ENCODE data around the gene REPS2.

Gene REPS2

DNA sequence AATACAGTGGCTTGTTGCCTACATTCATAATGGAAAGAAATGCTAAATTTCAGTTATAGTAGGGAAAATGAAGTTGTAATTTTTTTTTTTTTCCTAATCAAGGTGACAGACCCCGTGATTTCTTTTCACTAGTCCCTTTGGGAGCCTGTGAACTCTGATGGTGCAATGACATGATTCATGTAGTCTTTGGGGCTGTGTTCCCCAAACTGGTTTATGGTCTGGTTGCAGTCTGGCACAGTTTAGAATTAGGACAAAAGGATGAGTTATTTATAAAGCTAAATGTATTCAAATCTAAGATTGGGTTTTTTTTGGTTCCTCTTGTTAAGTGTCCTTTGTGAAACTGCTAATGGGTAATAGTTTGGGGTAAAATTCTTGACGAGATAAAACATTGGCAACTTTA is 66.0 kb downstream of the REPS2 start:
- H3K79me1 ChIP-seq (replicated peaks; ENCODE audit: low read length, poor library complexity, severe bottlenecking) = no peaks in the 10 kb centered on the region

GRCh38 chrX:17014216-17014615 is 67.8 kb downstream of the REPS2 start:
- Histone ChIP-seq H2AK5ac (ENCODE audit: low read length, severe bottlenecking) (no peak overlapping the region), H2BK120ac (ENCODE audit: low read depth, low read length) (no peak overlapping the region), H2BK15ac (ENCODE audit: low read depth, poor library complexity, severe bottlenecking) (no peak overlapping the region), H4K8ac (ENCODE audit: low read length) (no peak overlapping the region), H3K4ac (ENCODE audit: low read depth in 1 of 2, low read length in 2 of 2) (no peak overlapping the region), H3K4me1 (ENCODE audit: control insufficient read depth, insufficient read depth, low read depth, low read length) (no peaks in the 10 kb centered on the region), H3K23ac (ENCODE audit: low read length in 2 of 2) (no peak overlapping the region), H3K9ac (ENCODE audit: low read length) (no peak overlapping the region), H3K9me3 (ENCODE audit: control insufficient read depth, low read length) (no peaks in the 10 kb centered on the region), H2BK5ac (ENCODE audit: low read depth, low read length, poor library complexity, severe bottlenecking) (no peak overlapping the region), H2AFZ (ENCODE audit: low read depth, low read length) (no peak overlapping the region), H3K79me1 (replicated peaks; ENCODE audit: low read length, poor library complexity, severe bottlenecking) (no peaks in the 10 kb centered on the region), H3K27me3 (ENCODE audit: control insufficient read depth in 1 of 2, insufficient read depth in 1 of 2, low read length in 2 of 2) (peaks cover 0 to 31% of the 10 kb centered on the region in 2 experiments), H4K91ac (ENCODE audit: low read length) (no peak overlapping the region), H3K14ac (ENCODE audit: low read length in 2 of 2) (no peak overlapping the region), H2BK12ac (ENCODE audit: low read length in 2 of 2) (no peak overlapping the region), H3K4me3 (ENCODE audit: insufficient read depth in 1 of 2, low read depth in 1 of 2, low read length in 2 of 2) (no peak overlapping the region), H3K36me3 (ENCODE audit: control insufficient read depth in 1 of 2, insufficient read depth in 2 of 2, low read depth in 1 of 2, low read length in 2 of 2) (no peaks in the 10 kb centered on the region), H3K27ac (ENCODE audit: low read length, poor library complexity, severe bottlenecking) (no peak overlapping the region), H3K18ac (ENCODE audit: low read depth in 1 of 2, low read length in 2 of 2) (no peak overlapping the region), H3K4me2 (ENCODE audit: low read length, poor library complexity, severe bottlenecking) (no peak overlapping the region)
- 20% methylated on average over 1 of the region's 3 CpGs for WGBS
- no peak for DNase-seq

More for the DNA sequence above, 66.0 kb downstream of the REPS2 start:
- Histone ChIP-seq H3K9ac (ENCODE audit: low read length) (no peak overlapping the region), H2AFZ (ENCODE audit: low read depth, low read length) (no peak overlapping the region), H2BK5ac (ENCODE audit: low read depth, low read length, poor library complexity, severe bottlenecking) (no peak overlapping the region), H3K18ac (ENCODE audit: low read depth in 1 of 2, low read length in 2 of 2) (no peak overlapping the region), H3K9me3 (ENCODE audit: control insufficient read depth, low read length) (no peaks in the 10 kb centered on the region), H3K4me1 (ENCODE audit: control insufficient read depth, insufficient read depth, low read depth, low read length) (no peaks in the 10 kb centered on the region), H3K4me3 (ENCODE audit: insufficient read depth in 1 of 2, low read depth in 1 of 2, low read length in 2 of 2) (no peak overlapping the region), H3K14ac (ENCODE audit: low read length in 2 of 2) (no peak overlapping the region), H4K8ac (ENCODE audit: low read length) (no peak overlapping the region), H3K4ac (ENCODE audit: low read depth in 1 of 2, low read length in 2 of 2) (no peak overlapping the region), H3K36me3 (ENCODE audit: control insufficient read depth in 1 of 2, insufficient read depth in 2 of 2, low read depth in 1 of 2, low read length in 2 of 2) (no peaks in the 10 kb centered on the region), H3K4me2 (ENCODE audit: low read length, poor library complexity, severe bottlenecking) (no peak overlapping the region), H4K91ac (ENCODE audit: low read length) (no peak overlapping the region), H3K27ac (ENCODE audit: low read length, poor library complexity, severe bottlenecking) (no peak overlapping the region), H2BK12ac (ENCODE audit: low read length in 2 of 2) (no peak overlapping the region), H2BK15ac (ENCODE audit: low read depth, poor library complexity, severe bottlenecking) (no peak overlapping the region), H2AK5ac (ENCODE audit: low read length, severe bottlenecking) (no peak overlapping the region), H3K27me3 (ENCODE audit: control insufficient read depth in 1 of 2, insufficient read depth in 1 of 2, low read length in 2 of 2) (peaks cover 0 to 44% of the 10 kb centered on the region in 2 experiments), H2BK120ac (ENCODE audit: low read depth, low read length) (no peak overlapping the region), H3K23ac (ENCODE audit: low read length in 2 of 2) (no peak overlapping the region)
- 78% methylated on average over 1 of the region's 2 CpGs for WGBS
- DNase-seq = no peak

DNA sequence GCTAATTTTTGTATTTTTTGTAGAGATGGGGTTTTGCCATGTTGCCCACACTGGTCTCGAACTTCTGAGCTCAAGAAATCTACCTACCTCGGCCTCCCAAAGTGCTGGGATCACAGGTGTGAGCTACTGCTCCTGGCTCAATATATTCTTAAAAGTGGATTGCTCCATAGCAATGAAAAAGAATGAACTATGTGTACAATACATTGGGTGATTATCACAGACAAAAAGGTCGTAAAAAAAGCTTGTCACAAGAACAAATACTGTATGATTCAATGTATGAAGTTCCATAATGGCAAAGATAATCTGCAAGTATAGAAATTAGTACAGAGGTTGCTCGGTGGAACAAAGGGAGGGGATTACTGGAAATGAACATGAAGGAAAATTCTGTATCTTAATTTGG is 70.7 kb downstream of the REPS2 start:
- H3K4me3 ChIP-seq (ENCODE audit: insufficient read depth in 1 of 2, low read depth in 1 of 2, low read length in 2 of 2) = no peak overlapping the region
- H3K14ac ChIP-seq (ENCODE audit: low read length in 2 of 2) = no peak overlapping the region
- H3K9ac ChIP-seq (ENCODE audit: low read length) = no peak overlapping the region
- no peak overlapping the region for H4K8ac ChIP-seq (ENCODE audit: low read length)
- H3K27ac ChIP-seq (ENCODE audit: low read length, poor library complexity, severe bottlenecking) = no peak overlapping the region
- no peak overlapping the region for H4K91ac ChIP-seq (ENCODE audit: low read length)
- H2AFZ ChIP-seq (ENCODE audit: low read depth, low read length) = no peak overlapping the region
- H2BK120ac ChIP-seq (ENCODE audit: low read depth, low read length) = no peak overlapping the region
- H3K9me3 ChIP-seq (ENCODE audit: control insufficient read depth, low read length) = no peaks in the 10 kb centered on the region
- no peak overlapping the region for H3K4ac ChIP-seq (ENCODE audit: low read depth in 1 of 2, low read length in 2 of 2)
- no peak for DNase-seq
- H3K36me3 ChIP-seq (ENCODE audit: control insufficient read depth in 1 of 2, insufficient read depth in 2 of 2, low read depth in 1 of 2, low read length in 2 of 2) = no peaks in the 10 kb centered on the region
- H3K4me2 ChIP-seq (ENCODE audit: low read length, poor library complexity, severe bottlenecking) = no peak overlapping the region
- no peak overlapping the region for H3K18ac ChIP-seq (ENCODE audit: low read depth in 1 of 2, low read length in 2 of 2)
- H3K23ac ChIP-seq (ENCODE audit: low read length in 2 of 2) = no peak overlapping the region
- H2BK12ac ChIP-seq (ENCODE audit: low read length in 2 of 2) = no peak overlapping the region
- no peak overlapping the region for H2BK5ac ChIP-seq (ENCODE audit: low read depth, low read length, poor library complexity, severe bottlenecking)
- no peak overlapping the region for H2AK5ac ChIP-seq (ENCODE audit: low read length, severe bottlenecking)
- no peaks in the 10 kb centered on the region for H3K4me1 ChIP-seq (ENCODE audit: control insufficient read depth, insufficient read depth, low read depth, low read length)
- 60% methylated on average over 1 of the region's 4 CpGs for WGBS
- peaks cover 0 to 28% of the 10 kb centered on the region in 2 experiments for H3K27me3 ChIP-seq (ENCODE audit: control insufficient read depth in 1 of 2, insufficient read depth in 1 of 2, low read length in 2 of 2)
- no peaks in the 10 kb centered on the region for H3K79me1 ChIP-seq (replicated peaks; ENCODE audit: low read length, poor library complexity, severe bottlenecking)
- no peak overlapping the region for H2BK15ac ChIP-seq (ENCODE audit: low read depth, poor library complexity, severe bottlenecking)

DNA sequence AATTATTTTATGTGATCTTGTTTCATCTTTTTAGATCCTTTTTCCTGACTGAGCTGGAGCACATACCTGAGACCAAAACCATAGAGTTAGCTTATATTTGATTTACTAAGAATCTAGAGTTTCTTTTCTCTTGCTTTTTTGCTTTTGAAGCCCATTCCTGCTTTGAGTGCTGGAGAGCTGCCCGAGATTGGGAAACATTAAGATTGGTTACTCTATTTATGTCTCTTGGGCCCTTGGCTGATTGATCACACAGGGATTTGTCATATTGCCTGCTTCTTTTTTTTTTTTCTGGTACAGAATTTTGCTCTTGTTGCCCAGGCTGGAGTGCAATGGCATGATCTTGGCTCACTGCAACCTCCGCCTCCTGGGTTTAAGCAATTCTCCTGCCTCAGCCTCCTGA is 73.9 kb downstream of the REPS2 start:
- DNase-seq = no peak
- Histone ChIP-seq H4K91ac (ENCODE audit: low read length) (no peak overlapping the region), H2BK5ac (ENCODE audit: low read depth, low read length, poor library complexity, severe bottlenecking) (no peak overlapping the region), H3K4ac (ENCODE audit: low read depth in 1 of 2, low read length in 2 of 2) (no peak overlapping the region), H2BK120ac (ENCODE audit: low read depth, low read length) (no peak overlapping the region), H2BK15ac (ENCODE audit: low read depth, poor library complexity, severe bottlenecking) (no peak overlapping the region), H4K8ac (ENCODE audit: low read length) (no peak overlapping the region), H3K4me3 (ENCODE audit: insufficient read depth in 1 of 2, low read depth in 1 of 2, low read length in 2 of 2) (no peak overlapping the region), H2AFZ (ENCODE audit: low read depth, low read length) (no peak overlapping the region), H3K14ac (ENCODE audit: low read length in 2 of 2) (no peak overlapping the region), H3K27ac (ENCODE audit: low read length, poor library complexity, severe bottlenecking) (no peak overlapping the region), H2AK5ac (ENCODE audit: low read length, severe bottlenecking) (no peak overlapping the region), H3K36me3 (ENCODE audit: control insufficient read depth in 1 of 2, insufficient read depth in 2 of 2, low read depth in 1 of 2, low read length in 2 of 2) (no peaks in the 10 kb centered on the region), H3K23ac (ENCODE audit: low read length in 2 of 2) (no peak overlapping the region), H3K27me3 (ENCODE audit: control insufficient read depth in 1 of 2, insufficient read depth in 1 of 2, low read length in 2 of 2) (peaks cover 0 to 12% of the 10 kb centered on the region in 2 experiments), H3K4me1 (ENCODE audit: control insufficient read depth, insufficient read depth, low read depth, low read length) (peaks cover 2% of the 10 kb centered on the region), H3K18ac (ENCODE audit: low read depth in 1 of 2, low read length in 2 of 2) (no peak overlapping the region), H3K9ac (ENCODE audit: low read length) (peak overlapping the region; percentile 51), H3K9me3 (ENCODE audit: control insufficient read depth, low read length) (no peaks in the 10 kb centered on the region), H3K4me2 (ENCODE audit: low read length, poor library complexity, severe bottlenecking) (no peak overlapping the region), H3K79me1 (replicated peaks; ENCODE audit: low read length, poor library complexity, severe bottlenecking) (no peaks in the 10 kb centered on the region), H2BK12ac (ENCODE audit: low read length in 2 of 2) (no peak overlapping the region)
- WGBS = 100% methylated on average over 1 of the region's 2 CpGs

All from mesenchymal stem cell (in vitro differentiated cells and primary cell).